Panc1 (cell line): ENCODE data around the gene ASB5. TPM values are rescaled to one million over a fixed set of nuclear protein-coding genes. Genes with fewer than 3 reads are reported as not detected.
"Not testable (repeated sequence)": the region's sequence is repeated elsewhere in the genome, so short reads cannot be mapped to it uniquely, and the experiment has no call there.

Source experiments
- ATAC-seq: fragments of 200-7000 bp; cut with Tn5 transposase; 2 replicates; pipeline ENCODE4 v1.9.1; 2020; ENCODE audit warnings: mild to moderate bottlenecking, moderate library complexity
- BruUV-seq: library from RNA; stranded (reverse); fragments of 400-500 nt; replicated peaks from 2 replicates; lab custom pipeline; 2021; lab: Mats Ljungman, UMichigan
- CTCF ChIA-PET: fragments of 300-600 bp; sonication (Branson Sonifier 250); formaldehyde crosslinking; loops from one replicate; lab custom pipeline; 2022; ENCODE audit warnings: antibody characterized with exemption; lab: Charles Lee
- POLR2A ChIA-PET: fragments of 300-600 bp; sonication (Branson Sonifier 250); formaldehyde crosslinking; loops from one replicate; lab custom pipeline; 2022; ENCODE audit warnings: antibody characterized with exemption; lab: Charles Lee
- DNase-seq: peaks from one replicate; pipeline ENCODE4 v3.0.0-alpha.2; 2010; ENCODE audit warnings: low read depth, low spot score
- H3K27ac ChIP-seq: 2 replicates; pipeline ENCODE4 v1.5.1; 2011; ENCODE audit warnings: mild to moderate bottlenecking, low read length, inconsistent platforms
- H3K27me3 ChIP-seq: fragments of 200-500 bp; sonication (Bioruptor generic); 2 replicates; pipeline ENCODE4 v1.6.0; 2014; ENCODE audit warnings: low read length, inconsistent platforms; ENCODE audit not compliant: control insufficient read depth, insufficient read depth
- H3K36me3 ChIP-seq: fragments of 200-500 bp; sonication (Bioruptor generic); 2 replicates; pipeline ENCODE4 v1.5.1; 2014; ENCODE audit warnings: inconsistent platforms, mild to moderate bottlenecking, low read length, moderate library complexity; ENCODE audit not compliant: control insufficient read depth, insufficient read depth
- H3K4me1 ChIP-seq: 2 replicates; pipeline ENCODE4 v1.5.1; 2011; ENCODE audit warnings: inconsistent platforms, mild to moderate bottlenecking, low read length, moderate library complexity; ENCODE audit not compliant: control insufficient read depth, insufficient read depth
- H3K4me3 ChIP-seq, 2 experiments: 2 replicates each; pipeline ENCODE4 v1.5.1; 2011 to 2012; ENCODE audit warnings: low read depth in 2 of 2, low read length in 2 of 2, mild to moderate bottlenecking in 2 of 2, inconsistent platforms in 1 of 2, moderate library complexity in 1 of 2
- H3K9me3 ChIP-seq: fragments of 200-500 bp; sonication (Bioruptor generic); 2 replicates; pipeline ENCODE4 v1.5.1; 2014; ENCODE audit warnings: low read depth, mild to moderate bottlenecking, inconsistent platforms, low read length, moderate library complexity; ENCODE audit not compliant: control insufficient read depth, insufficient read depth
- POLR2AphosphoS5 ChIP-seq: IDR thresholded peaks from 2 replicates; pipeline ENCODE4 v1.6.1; 2012; ENCODE audit warnings: mild to moderate bottlenecking, low read depth, low read length, moderate library complexity
- SIN3A ChIP-seq: IDR thresholded peaks from 2 replicates; pipeline ENCODE4 v1.6.1; 2012; ENCODE audit warnings: low read depth, mild to moderate bottlenecking, low read length, moderate library complexity, borderline replicate concordance; ENCODE audit not compliant: insufficient read depth
- TCF7L2 ChIP-seq: IDR thresholded peaks from 2 replicates; pipeline ENCODE4 v1.6.1; 2011; ENCODE audit warnings: mild to moderate bottlenecking, low read depth, low read length, inconsistent platforms
- in situ Hi-C: cut with HindIII; loops from 2 replicates; pipeline ENCODE4 v1.10.0; 2016; ENCODE audit warnings: low sequenced_read_pairs, low pct_unique_long_range_greater_than_20kb
- intact Hi-C: fragments of 100-400 bp; cut with micrococcal nuclease; formaldehyde crosslinking; loops from one replicate; pipeline ENCODE4 v1.10.0; 2022; ENCODE audit not compliant: unreplicated experiment
- total RNA-seq: library from RNA; stranded (reverse); gene quantifications from one replicate; pipeline ENCODE4 v1.2.1, GENCODE V29; 2021; ENCODE audit not compliant: unreplicated experiment
- TF ChIP-seq, protein P1 (sequence below), 2 experiments: IDR thresholded peaks; 2 replicates each; pipeline ENCODE4 v1.6.1; 2011 to 2012; ENCODE audit warnings: low read depth in 2 of 2, control low read depth in 1 of 2, low read length in 1 of 2, mild to moderate bottlenecking in 1 of 2, moderate library complexity in 1 of 2; ENCODE audit not compliant: insufficient read depth in 1 of 2
- TF ChIP-seq, protein P2 (sequence below): fragments of 450-650 bp; IDR thresholded peaks from 2 replicates; pipeline ENCODE4 v1.5.1; 2017; ENCODE audit warnings: mild to moderate bottlenecking

Gene ASB5
- total RNA-seq, 1 experiment from 2014 or later, result not detected

DNA sequence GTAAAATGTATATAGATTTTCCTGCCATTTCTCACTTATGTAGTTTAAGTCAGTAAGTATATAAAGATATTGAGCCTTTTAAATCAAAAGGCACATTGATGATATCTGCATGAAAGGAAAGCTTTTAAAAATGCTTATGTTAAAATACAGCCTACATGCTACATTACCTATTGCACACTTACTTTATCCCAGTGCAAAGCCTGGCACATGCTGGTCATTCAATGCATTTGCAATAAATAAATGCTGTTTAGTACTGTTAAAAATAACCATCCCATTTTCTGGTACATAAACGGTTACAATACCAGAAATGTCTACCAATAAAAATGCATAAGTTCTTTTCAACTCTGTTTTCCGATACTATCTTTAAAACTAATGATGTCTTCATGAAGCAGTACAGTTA lies 51.5 kb downstream of the ASB5 start:
- ChIA-PET CTCF (no interaction called here), POLR2A (no interaction called here)
- no peaks in the 10 kb centered on the region for H3K36me3 ChIP-seq
- no peaks in the 10 kb centered on the region for H3K27me3 ChIP-seq
- H3K27ac ChIP-seq, result no peak overlapping the region
- no peak overlapping the region for H3K4me3 ChIP-seq
- in situ Hi-C loops, result no loop called here
- BruUV-seq, result no TSS peak
- intact Hi-C loops, result no loop called here
- TF ChIP-seq TCF7L2 (no peak), POLR2AphosphoS5 (no peak)
- TF ChIP-seq, protein P1, sequence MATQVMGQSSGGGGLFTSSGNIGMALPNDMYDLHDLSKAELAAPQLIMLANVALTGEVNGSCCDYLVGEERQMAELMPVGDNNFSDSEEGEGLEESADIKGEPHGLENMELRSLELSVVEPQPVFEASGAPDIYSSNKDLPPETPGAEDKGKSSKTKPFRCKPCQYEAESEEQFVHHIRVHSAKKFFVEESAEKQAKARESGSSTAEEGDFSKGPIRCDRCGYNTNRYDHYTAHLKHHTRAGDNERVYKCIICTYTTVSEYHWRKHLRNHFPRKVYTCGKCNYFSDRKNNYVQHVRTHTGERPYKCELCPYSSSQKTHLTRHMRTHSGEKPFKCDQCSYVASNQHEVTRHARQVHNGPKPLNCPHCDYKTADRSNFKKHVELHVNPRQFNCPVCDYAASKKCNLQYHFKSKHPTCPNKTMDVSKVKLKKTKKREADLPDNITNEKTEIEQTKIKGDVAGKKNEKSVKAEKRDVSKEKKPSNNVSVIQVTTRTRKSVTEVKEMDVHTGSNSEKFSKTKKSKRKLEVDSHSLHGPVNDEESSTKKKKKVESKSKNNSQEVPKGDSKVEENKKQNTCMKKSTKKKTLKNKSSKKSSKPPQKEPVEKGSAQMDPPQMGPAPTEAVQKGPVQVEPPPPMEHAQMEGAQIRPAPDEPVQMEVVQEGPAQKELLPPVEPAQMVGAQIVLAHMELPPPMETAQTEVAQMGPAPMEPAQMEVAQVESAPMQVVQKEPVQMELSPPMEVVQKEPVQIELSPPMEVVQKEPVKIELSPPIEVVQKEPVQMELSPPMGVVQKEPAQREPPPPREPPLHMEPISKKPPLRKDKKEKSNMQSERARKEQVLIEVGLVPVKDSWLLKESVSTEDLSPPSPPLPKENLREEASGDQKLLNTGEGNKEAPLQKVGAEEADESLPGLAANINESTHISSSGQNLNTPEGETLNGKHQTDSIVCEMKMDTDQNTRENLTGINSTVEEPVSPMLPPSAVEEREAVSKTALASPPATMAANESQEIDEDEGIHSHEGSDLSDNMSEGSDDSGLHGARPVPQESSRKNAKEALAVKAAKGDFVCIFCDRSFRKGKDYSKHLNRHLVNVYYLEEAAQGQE (IDR thresholded peaks at IDR 0.05; ENCODE audit: insufficient read depth in 1 of 2, low read depth in 2 of 2, low read length in 1 of 2), result no peak
- TF ChIP-seq, protein P2, sequence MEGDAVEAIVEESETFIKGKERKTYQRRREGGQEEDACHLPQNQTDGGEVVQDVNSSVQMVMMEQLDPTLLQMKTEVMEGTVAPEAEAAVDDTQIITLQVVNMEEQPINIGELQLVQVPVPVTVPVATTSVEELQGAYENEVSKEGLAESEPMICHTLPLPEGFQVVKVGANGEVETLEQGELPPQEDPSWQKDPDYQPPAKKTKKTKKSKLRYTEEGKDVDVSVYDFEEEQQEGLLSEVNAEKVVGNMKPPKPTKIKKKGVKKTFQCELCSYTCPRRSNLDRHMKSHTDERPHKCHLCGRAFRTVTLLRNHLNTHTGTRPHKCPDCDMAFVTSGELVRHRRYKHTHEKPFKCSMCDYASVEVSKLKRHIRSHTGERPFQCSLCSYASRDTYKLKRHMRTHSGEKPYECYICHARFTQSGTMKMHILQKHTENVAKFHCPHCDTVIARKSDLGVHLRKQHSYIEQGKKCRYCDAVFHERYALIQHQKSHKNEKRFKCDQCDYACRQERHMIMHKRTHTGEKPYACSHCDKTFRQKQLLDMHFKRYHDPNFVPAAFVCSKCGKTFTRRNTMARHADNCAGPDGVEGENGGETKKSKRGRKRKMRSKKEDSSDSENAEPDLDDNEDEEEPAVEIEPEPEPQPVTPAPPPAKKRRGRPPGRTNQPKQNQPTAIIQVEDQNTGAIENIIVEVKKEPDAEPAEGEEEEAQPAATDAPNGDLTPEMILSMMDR, result no peak
- H3K4me1 ChIP-seq, result no peaks in the 10 kb centered on the region
- no peak for ATAC-seq
- DNase-seq, result no peak
- H3K9me3 ChIP-seq, result no peaks in the 10 kb centered on the region

DNA sequence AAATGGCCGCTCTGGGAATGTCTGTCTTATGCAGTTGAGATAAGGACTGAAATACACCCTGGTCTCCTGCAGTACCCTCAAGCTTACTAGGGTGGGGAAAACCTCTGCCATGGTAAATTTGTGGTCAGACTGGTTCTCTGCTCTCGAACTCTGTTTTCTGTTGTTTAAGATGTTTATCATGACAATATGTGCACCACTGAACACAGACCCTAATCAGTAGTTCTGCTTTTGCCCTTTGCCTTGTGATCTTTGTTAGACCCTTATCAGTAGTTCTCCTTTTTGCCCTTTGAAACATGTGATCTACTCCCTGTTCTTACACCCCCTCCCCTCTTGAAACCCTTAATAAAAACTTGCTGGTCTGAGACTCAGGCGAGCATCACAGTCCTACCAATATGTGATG lies 56.7 kb downstream of the ASB5 start:
- DNase-seq, in situ Hi-C loops, POLR2A ChIA-PET, H3K4me3 ChIP-seq, ATAC-seq, H3K27me3 ChIP-seq, H3K36me3 ChIP-seq, CTCF ChIA-PET, BruUV-seq, H3K4me1 ChIP-seq, H3K27ac ChIP-seq, H3K9me3 ChIP-seq, intact Hi-C loops: not testable (repeated sequence)

DNA sequence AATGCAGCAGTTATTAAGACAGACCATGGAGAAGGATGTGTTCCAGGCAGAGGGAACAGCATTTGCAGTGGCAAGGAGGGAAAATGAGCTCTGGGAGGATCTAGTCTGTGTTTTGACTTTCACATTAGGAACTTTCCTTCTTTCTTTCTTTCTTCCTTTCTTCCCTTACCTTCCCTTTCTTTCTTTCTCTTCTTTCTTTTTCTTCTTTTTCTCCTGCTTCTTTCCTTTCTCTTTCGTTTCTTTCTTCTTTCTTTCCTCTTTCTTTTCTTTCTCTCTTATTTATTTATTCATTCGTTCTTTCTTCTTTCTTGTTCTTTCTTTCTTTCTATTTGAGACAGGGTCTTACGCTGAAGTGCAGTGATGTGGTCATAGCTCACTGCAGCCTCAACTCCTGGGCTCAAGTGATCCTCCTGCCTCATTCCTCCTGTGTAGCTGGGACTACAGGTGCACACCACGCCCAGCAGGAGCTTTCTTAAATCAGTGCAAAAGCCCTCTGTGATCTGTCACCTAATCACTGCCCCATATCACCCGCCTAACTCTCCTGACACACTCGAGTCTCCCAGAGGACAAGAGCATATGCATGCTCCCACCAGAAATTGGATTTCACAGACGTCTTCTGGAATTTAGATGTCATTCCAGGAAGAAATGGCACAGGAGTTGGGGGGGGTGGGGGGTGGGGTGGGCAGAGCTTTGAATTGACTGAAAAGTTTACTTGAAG lies 58.3 kb downstream of the ASB5 start:
- ATAC-seq (no peak), DNase-seq (no peak)
- no peaks in the 10 kb centered on the region for H3K36me3 ChIP-seq
- no peak overlapping the region for H3K4me3 ChIP-seq
- ChIA-PET CTCF (interaction anchor here (0.7 kb wide), 1 partner anchor 447 kb away, joined by 3 read pairs; no protein-coding TSS in a partner anchor), POLR2A (no interaction called here)
- no peaks in the 10 kb centered on the region for H3K27me3 ChIP-seq
- no TSS peak for BruUV-seq
- TF ChIP-seq SIN3A (no peak), POLR2AphosphoS5 (no peak), TCF7L2 (no peak)
- TF ChIP-seq, protein P2, result no peak
- TF ChIP-seq, protein P1 (IDR thresholded peaks at IDR 0.05; ENCODE audit: insufficient read depth in 1 of 2, low read depth in 2 of 2, low read length in 1 of 2), result no peak
- H3K4me1 ChIP-seq, result no peaks in the 10 kb centered on the region
- H3K27ac ChIP-seq, result no peak overlapping the region
- in situ Hi-C loops, result no loop called here
- H3K9me3 ChIP-seq, result no peaks in the 10 kb centered on the region
- intact Hi-C loops, result no loop called here
